HEK293T (cell line): ENCODE measurements around the gene MARVELD1.
A peak's percentile ranks its signal among the peaks of the same experiment; 100 is the strongest.

Experiments
- CTCF ChIA-PET: fragments of 350-600 bp; formaldehyde crosslinking; extraction: SDS; loops from one replicate; lab custom pipeline; 2021; ENCODE audit warnings: antibody characterized with exemption, inconsistent platforms; lab: Yijun Ruan, JAX
- POLR2A ChIA-PET: fragments of 350-600 bp; formaldehyde crosslinking; extraction: SDS; loops from one replicate; lab custom pipeline; 2020; ENCODE audit warnings: antibody characterized with exemption, inconsistent platforms; lab: Yijun Ruan, JAX
- DNase-seq: peaks from one replicate; pipeline ENCODE4 v3.0.0; 2012; ENCODE audit warnings: mixed read lengths; ENCODE audit errors: extremely low spot score
- ARNT ChIP-seq: fragments of 450-650 bp; IDR thresholded peaks from 2 replicates; pipeline ENCODE4 v1.6.1; 2017; ENCODE audit warnings: mild to moderate bottlenecking
- BHLHE40 ChIP-seq: fragments of 450-650 bp; IDR thresholded peaks from 2 replicates; pipeline ENCODE4 v1.6.1; 2016; ENCODE audit warnings: mild to moderate bottlenecking, moderate library complexity, borderline replicate concordance
- CTBP1 ChIP-seq: fragments of 450-650 bp; IDR thresholded peaks from 2 replicates; pipeline ENCODE4 v1.6.1; 2016; ENCODE audit warnings: borderline replicate concordance
- ELF4 ChIP-seq: fragments of 450-650 bp; IDR thresholded peaks from 2 replicates; pipeline ENCODE4 v1.6.1; 2017; ENCODE audit warnings: antibody characterized with exemption
- FOXA1 ChIP-seq: fragments of 450-650 bp; IDR thresholded peaks from 2 replicates; pipeline ENCODE4 v1.6.1; 2016; ENCODE audit warnings: mild to moderate bottlenecking
- FOXK2 ChIP-seq: fragments of 450-650 bp; IDR thresholded peaks from 2 replicates; pipeline ENCODE4 v1.6.1; 2016; ENCODE audit warnings: mild to moderate bottlenecking
- FOXM1 ChIP-seq: fragments of 450-650 bp; IDR thresholded peaks from 2 replicates; pipeline ENCODE4 v1.6.1; 2017; ENCODE audit warnings: mild to moderate bottlenecking, borderline replicate concordance
- HDGF ChIP-seq: fragments of 450-650 bp; IDR thresholded peaks from 2 replicates; pipeline ENCODE4 v1.6.1; 2017; ENCODE audit warnings: antibody characterized with exemption, borderline replicate concordance
- L3MBTL2 ChIP-seq: fragments of 450-650 bp; conservative IDR thresholded peaks from 2 replicates; pipeline ENCODE4 v1.6.1; 2016; ENCODE audit warnings: mild to moderate bottlenecking
- LEF1 ChIP-seq: fragments of 450-650 bp; IDR thresholded peaks from 2 replicates; pipeline ENCODE4 v1.6.1; 2017; ENCODE audit warnings: mild to moderate bottlenecking, borderline replicate concordance
- NFRKB ChIP-seq: fragments of 450-650 bp; IDR thresholded peaks from 2 replicates; pipeline ENCODE4 v1.6.1; 2016; ENCODE audit warnings: mild to moderate bottlenecking, moderate library complexity
- SP1 ChIP-seq: fragments of 450-650 bp; IDR thresholded peaks from 2 replicates; pipeline ENCODE4 v1.6.1; 2017
- SUZ12 ChIP-seq: fragments of 450-650 bp; IDR thresholded peaks from 2 replicates; pipeline ENCODE4 v1.6.1; 2016; ENCODE audit warnings: mild to moderate bottlenecking
- TARDBP ChIP-seq: fragments of 450-650 bp; IDR thresholded peaks from 2 replicates; pipeline ENCODE4 v1.6.1; 2016
- ZNF384 ChIP-seq: fragments of 450-650 bp; IDR thresholded peaks from 2 replicates; pipeline ENCODE4 v1.6.1; 2016
- TF ChIP-seq, protein P1 (sequence below): fragments of 450-650 bp; IDR thresholded peaks from 2 replicates; pipeline ENCODE4 v1.6.1; 2016

MARVELD1 gene

GRCh38 chr10:97755718-97756117 is 42.2 kb downstream of the MARVELD1 start:
- CTCF ChIA-PET, result no interaction called here
- TF ChIP-seq TARDBP (no peak), ZNF384 (no peak), FOXK2 (no peak), SP1 (no peak), FOXA1 (no peak), ARNT (no peak), SUZ12 (no peak), LEF1 (no peak), NFRKB (no peak)
- TF ChIP-seq, protein P1, sequence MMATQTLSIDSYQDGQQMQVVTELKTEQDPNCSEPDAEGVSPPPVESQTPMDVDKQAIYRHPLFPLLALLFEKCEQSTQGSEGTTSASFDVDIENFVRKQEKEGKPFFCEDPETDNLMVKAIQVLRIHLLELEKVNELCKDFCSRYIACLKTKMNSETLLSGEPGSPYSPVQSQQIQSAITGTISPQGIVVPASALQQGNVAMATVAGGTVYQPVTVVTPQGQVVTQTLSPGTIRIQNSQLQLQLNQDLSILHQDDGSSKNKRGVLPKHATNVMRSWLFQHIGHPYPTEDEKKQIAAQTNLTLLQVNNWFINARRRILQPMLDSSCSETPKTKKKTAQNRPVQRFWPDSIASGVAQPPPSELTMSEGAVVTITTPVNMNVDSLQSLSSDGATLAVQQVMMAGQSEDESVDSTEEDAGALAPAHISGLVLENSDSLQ, result no peak
- POLR2A ChIA-PET, result interaction anchor here (1.9 kb wide), 1 partner anchor 19 kb away, joined by 7 read pairs; the partner anchor contains the start of gene ZFYVE27
- DNase-seq, result no peak

GRCh38 chr10:97757471-97757870 is 43.9 kb downstream of the MARVELD1 start:
- TF ChIP-seq SUZ12, result no peak
- no peak for TF ChIP-seq FOXK2
- no peak for TF ChIP-seq SP1
- no peak for TF ChIP-seq HDGF
- TF ChIP-seq, protein P1, result no peak
- no peak for DNase-seq
- ChIA-PET CTCF (interaction anchor here (0.7 kb wide), 1 partner anchor 314 kb away, joined by 9 read pairs; no protein-coding TSS in a partner anchor), POLR2A (interaction anchor here (1.9 kb wide), 1 partner anchor 21 kb away, joined by 7 read pairs; the partner anchor contains the start of gene ZFYVE27)

GRCh38 chr10:97759158-97759887 is 45.8 kb downstream of the MARVELD1 start:
- ChIA-PET CTCF (interaction anchor here (0.6 to 2.3 kb wide), 2 partner anchors 16 to 109 kb away, joined by 3 to 7 read pairs; no protein-coding TSS in a partner anchor), POLR2A (interaction anchor here (0.8 kb wide), 1 partner anchor 22 kb away, joined by 3 read pairs; the partner anchor contains the start of gene ZFYVE27)
- DNase-seq, result peak; percentile 87
- TF ChIP-seq ELF4 (no peak), FOXK2 (no peak), FOXA1 (no peak), CTBP1 (no peak), BHLHE40 (no peak), ZNF384 (no peak), L3MBTL2 (no peak), SUZ12 (no peak), LEF1 (no peak), ARNT (no peak)
- TF ChIP-seq, protein P1, result no peak

DNA sequence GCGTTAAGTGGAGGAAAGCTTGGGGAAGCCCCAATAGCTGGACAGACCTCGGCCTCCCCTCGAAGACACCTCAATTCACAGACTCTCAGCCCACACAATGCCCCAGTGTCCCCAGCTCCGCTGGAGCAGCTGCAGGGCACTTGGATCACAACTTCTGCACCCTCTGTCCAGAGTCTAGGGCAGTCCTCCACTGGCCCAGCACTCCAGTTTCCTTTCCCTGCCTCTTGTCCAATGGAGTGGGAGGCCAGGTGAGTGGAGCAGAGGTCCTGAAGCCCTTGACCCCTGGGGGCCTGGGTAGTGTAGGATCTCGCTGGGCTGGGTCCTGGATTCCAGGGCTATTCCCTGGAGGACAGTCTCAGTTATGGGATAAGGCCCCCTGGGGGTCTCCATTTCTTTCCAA is 46.4 kb downstream of the MARVELD1 start:
- TF ChIP-seq FOXA1 (no peak), TARDBP (no peak), FOXM1 (no peak), LEF1 (no peak), SP1 (no peak), ARNT (no peak), L3MBTL2 (no peak), CTBP1 (no peak), BHLHE40 (no peak), ELF4 (no peak), FOXK2 (no peak), SUZ12 (no peak), HDGF (no peak)
- TF ChIP-seq, protein P1, result no peak
- no peak for DNase-seq
- ChIA-PET POLR2A (interaction anchor here (0.8 kb wide), 1 partner anchor 23 kb away, joined by 3 read pairs; the partner anchor contains the start of gene ZFYVE27), CTCF (interaction anchor here (2.3 kb wide), 1 partner anchor 108 kb away, joined by 7 read pairs; no protein-coding TSS in a partner anchor)

GRCh38 chr10:97760461-97761257 is 47.1 kb downstream of the MARVELD1 start:
- POLR2A ChIA-PET, result no interaction called here
- TF ChIP-seq, protein P1, result no peak
- TF ChIP-seq BHLHE40, result no peak
- no peak for TF ChIP-seq LEF1
- no peak for TF ChIP-seq FOXA1
- TF ChIP-seq TARDBP, result no peak
- TF ChIP-seq NFRKB, result no peak
- no peak for TF ChIP-seq ZNF384
- no peak for TF ChIP-seq SUZ12
- no peak for TF ChIP-seq HDGF
- TF ChIP-seq CTBP1, result no peak
- TF ChIP-seq FOXM1, result no peak
- no peak for TF ChIP-seq ARNT
- no peak for TF ChIP-seq FOXK2
- no peak for TF ChIP-seq ELF4
- CTCF ChIA-PET, result interaction anchor here (2.3 kb wide), 1 partner anchor 108 kb away, joined by 7 read pairs; no protein-coding TSS in a partner anchor
- no peak for DNase-seq
